SK-N-MC (cell line): ENCODE measurements around the gene TSPEAR.
"Not testable (repeated sequence)": the region's sequence is repeated elsewhere in the genome, so short reads cannot be mapped to it uniquely, and the experiment has no call there.

ENCODE experiments used
- DNase-seq: peaks from one replicate; pipeline ENCODE4 v3.0.0-alpha.2; 2011; ENCODE audit warnings: low read depth, low spot score
- H3K27ac ChIP-seq: fragments of 200-600 bp; sonication (generic); 2 replicates; pipeline ENCODE4 v1.5.1; 2016; ENCODE audit warnings: mixed run types
- H3K36me3 ChIP-seq: fragments of 200-600 bp; sonication (generic); 2 replicates; pipeline ENCODE4 v1.6.1; 2017; ENCODE audit warnings: antibody characterized with exemption, low read length, mixed read lengths; ENCODE audit not compliant: insufficient read depth
- H3K4me3 ChIP-seq: fragments of 200-600 bp; sonication (generic); 2 replicates; pipeline ENCODE4 v1.5.1; 2016
- H3K9ac ChIP-seq: fragments of 200-600 bp; sonication (generic); 2 replicates; pipeline ENCODE4 v1.8.0; 2017; ENCODE audit warnings: mixed run types, mixed read lengths; ENCODE audit not compliant: insufficient read length
- H3K9me3 ChIP-seq: fragments of 200-600 bp; sonication (generic); 2 replicates; pipeline ENCODE4 v1.6.1; 2017; ENCODE audit warnings: low read depth, mild to moderate bottlenecking, antibody characterized with exemption, low read length, moderate library complexity, mixed read lengths
- EZH2 ChIP-seq: fragments of 200-600 bp; sonication (generic); IDR thresholded peaks from one replicate; pipeline ENCODE4 v1.6.1; 2017; ENCODE audit warnings: antibody characterized with exemption
- FOXP2 ChIP-seq: optimal IDR thresholded peaks from 2 replicates; pipeline ENCODE3; 2011; ENCODE audit warnings: mild to moderate bottlenecking, moderate library complexity; ENCODE audit not compliant: insufficient read depth; ENCODE audit errors: extremely low read length, control extremely low read depth
- POLR2AphosphoS5 ChIP-seq: IDR thresholded peaks from 2 replicates; pipeline ENCODE4 v1.6.1; 2012; ENCODE audit warnings: mild to moderate bottlenecking, low read depth, low read length, borderline replicate concordance

TSPEAR gene

DNA sequence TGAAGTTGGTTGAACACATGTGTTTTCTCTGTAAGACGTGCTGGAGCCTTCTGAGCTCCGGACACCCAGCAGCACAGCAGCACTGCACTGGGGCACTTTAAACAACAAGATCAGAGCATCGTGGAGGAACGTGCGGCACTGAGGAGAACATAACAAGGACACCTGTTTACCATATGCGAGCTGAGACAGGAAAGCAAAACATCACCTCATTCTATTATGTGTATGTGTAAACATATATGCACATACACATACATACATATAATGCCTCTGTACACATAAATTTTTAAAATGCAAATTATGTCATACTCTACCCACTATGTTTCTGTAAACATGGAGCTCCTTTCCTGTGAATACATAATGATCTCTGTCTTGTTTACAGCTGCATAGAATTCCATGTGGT is 115.8 kb downstream of the TSPEAR start:
- no peak overlapping the region for H3K9ac ChIP-seq
- H3K9me3 ChIP-seq: no peaks in the 10 kb centered on the region
- no peak overlapping the region for H3K27ac ChIP-seq
- TF ChIP-seq POLR2AphosphoS5 (no peak), FOXP2 (no peak), EZH2 (no peak)
- DNase-seq: no peak
- H3K4me3 ChIP-seq: no peak overlapping the region
- H3K36me3 ChIP-seq: no peaks in the 10 kb centered on the region

DNA sequence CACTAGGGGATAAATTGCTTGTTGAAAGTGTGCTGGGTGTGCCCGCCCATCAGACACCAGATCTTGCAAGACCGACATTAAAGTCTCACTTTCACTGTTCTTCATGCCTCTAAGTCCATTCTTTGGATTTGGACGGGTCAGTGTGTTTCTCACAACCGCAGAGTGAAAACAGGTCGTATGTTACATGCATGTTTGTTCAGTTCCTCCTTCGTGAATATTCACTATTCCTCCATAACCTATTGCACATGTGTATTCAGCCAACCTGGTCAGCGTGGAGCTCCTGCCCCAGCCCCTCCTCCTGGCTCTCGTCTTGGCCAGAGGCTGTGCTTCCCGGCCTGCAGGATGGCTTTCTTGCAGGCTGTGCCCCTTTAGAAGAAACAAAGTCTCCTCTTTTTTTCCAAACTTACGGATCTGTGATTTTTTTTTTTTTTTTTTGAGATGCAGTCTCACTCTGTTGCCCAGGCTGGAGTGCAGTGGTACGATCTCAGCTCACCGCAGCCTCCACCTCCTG is 116.9 kb downstream of the TSPEAR start:
- Histone ChIP-seq H3K9me3 (no peaks in the 10 kb centered on the region), H3K36me3 (no peaks in the 10 kb centered on the region; the same call in 1 of the 2 replicates), H3K27ac (no peak overlapping the region), H3K9ac (no peak overlapping the region), H3K4me3 (no peak overlapping the region)
- no peak for TF ChIP-seq FOXP2
- no peak for TF ChIP-seq EZH2
- TF ChIP-seq POLR2AphosphoS5: no peak
- no peak for DNase-seq

DNA sequence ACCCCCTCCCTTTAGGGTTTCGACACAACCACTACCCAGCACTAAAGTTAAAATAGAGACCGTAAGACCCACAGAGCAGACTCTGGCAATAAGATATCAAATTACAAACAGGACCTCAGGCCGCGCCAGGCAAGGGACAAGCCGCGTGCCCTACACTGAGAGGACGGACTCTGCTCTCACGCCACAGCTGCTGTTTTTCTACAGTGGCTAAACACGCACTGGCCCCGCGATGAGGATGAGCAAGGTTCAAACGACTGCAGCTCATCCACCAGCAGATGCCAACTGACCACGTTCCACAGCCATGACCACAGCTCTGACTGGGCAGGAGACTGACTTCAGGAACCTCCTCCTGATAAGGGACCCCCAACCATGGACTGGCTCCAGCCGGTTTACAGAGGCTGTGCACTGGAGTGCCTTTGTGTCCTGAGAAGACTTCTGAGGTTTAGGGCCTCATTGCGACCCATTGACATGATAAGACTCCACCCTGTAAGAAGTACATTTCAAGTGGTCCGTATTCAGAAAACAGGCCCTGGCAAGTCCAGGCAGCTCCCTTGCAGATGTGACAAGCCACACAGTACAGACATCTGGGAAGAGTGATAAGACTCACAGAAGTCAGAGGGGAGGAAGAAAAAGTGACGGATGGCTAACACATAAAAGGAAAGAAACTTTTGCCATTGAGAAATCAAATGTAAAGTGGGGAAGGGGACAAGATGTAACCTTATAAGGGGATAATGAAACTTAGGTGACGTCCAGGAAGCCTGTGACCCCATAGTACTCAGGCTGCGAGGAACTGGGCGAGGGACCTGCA is 117.6 kb downstream of the TSPEAR start:
- Histone ChIP-seq H3K9ac (no peak overlapping the region), H3K36me3 (no peaks in the 10 kb centered on the region; the same call in 1 of the 2 replicates), H3K4me3 (no peak overlapping the region), H3K9me3 (no peaks in the 10 kb centered on the region), H3K27ac (no peak overlapping the region)
- TF ChIP-seq FOXP2 (no peak), EZH2 (no peak), POLR2AphosphoS5 (no peak)
- DNase-seq: no peak

DNA sequence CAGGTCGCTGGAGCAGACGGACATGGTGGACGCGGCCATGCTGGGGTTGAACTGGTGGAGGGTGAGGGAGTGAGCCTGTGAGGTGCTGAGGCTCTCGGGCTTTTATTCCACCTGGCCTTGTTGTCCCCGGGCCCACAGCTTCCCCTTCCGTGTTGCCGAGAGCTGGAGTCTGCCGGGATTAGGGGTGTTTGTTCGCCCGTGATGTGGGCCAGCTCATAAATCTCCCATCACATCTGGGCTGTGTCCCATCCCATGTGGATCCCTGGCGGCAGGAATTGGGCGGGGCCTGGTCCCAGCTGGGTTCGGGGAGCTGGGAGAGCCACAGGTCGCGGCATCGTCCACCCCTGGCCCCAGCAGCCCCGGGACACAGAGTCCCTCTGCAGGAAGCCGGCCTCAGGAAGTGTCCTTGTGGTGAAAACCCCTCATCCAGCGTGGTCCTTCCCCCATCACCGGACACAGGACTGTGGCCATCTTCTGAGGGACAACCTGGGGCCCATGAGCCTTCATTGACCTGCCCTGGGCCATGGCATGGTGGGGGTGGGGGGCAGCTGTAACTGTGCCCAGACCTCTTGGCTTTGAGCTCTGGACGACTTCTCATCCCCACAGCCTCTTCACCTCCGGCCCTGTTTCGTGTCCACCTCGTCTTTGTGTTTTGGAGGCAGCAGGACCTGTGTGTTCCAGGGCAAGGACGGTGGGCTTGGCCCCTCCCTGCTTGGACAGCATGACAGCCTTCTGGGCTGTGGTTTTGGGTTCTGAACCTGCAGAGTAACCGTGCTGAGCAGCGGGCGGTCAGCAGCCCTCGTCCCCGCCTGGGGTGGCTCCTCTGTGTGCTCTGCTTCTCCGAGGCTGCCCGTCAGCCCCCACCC is 118.7 kb downstream of the TSPEAR start, which contains the start of gene KRTAP10-6:
KRTAP10-6 (minus strand) TSS at position 60 of the 866 bp plus-strand sequence; CDS start at position 39, 21 bp downstream.
- no peak within 1 kb of the TSS for H3K9ac ChIP-seq
- H3K4me3 ChIP-seq: no peak within 1 kb of the TSS
- H3K9me3 ChIP-seq: no peaks in the 10 kb centered on the region
- DNase-seq: no peak
- H3K36me3 ChIP-seq: no peaks in the 10 kb centered on the region; the same call in 1 of the 2 replicates
- no peak within 1 kb of the TSS for H3K27ac ChIP-seq
- TF ChIP-seq POLR2AphosphoS5: no peak
- TF ChIP-seq FOXP2: no peak
- no peak for TF ChIP-seq EZH2

DNA sequence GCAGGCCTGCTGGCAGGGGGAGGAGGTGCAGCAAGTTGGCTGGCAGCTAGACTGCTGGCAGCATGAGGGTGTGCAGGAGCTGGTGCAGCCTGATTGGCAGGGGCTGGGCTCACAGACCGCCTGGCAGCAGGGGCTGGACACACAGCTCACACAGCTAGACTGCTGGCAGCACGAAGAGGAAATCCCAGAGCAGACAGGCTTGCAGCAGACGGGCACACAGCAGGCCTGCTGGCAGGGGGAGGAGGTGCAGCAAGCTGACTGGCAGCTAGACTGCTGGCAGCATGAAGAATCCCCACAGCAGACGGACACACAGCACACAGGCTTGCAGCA is 119.6 kb downstream of the TSPEAR start:
- H3K9ac ChIP-seq, H3K27ac ChIP-seq, H3K9me3 ChIP-seq, DNase-seq, H3K4me3 ChIP-seq, H3K36me3 ChIP-seq: not testable (repeated sequence)

DNA sequence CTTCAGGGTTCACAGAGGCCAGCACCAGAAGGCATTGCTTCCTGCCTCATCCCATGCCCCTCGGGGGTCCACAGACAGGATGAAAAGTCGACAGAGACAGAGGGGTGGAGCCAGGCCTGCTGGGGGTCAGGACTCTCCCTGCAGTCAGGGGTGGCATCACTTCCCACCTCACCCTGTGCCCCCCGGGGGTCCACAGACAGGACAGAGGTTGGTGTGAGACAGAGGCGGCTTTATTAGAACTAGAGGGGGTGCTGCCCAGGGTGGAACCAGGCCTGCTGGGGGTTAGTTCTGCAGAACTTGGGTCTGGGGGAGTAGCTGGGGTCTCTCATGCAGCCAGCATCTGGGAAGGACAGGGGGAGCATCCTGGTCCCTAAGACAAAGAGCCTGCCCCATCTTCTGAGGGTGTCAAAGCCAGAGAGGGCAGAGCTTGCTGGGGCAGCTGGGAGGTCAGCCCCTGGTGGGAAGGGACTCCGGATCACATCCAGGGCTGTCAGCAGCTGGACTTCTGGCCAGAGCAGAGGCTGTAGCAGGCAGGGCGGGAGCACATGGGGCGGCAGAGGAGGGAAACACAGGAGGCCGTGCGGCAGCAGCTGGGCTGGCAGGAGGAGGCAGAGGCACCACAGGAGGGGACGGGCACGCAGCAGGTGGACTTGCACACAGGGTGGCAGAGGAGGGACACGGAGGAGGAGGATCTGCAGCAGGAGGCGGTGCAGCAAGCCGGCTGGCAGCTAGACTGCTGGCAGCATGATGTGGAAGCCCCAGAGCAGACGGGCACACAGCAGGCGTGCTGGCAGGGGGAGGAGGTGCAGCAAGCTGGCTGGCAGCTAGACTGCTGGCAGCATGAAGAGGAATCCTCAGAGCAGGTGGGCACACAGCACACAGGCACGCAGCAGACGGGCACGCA is 120.2 kb downstream of the TSPEAR start:
- not testable (repeated sequence) for H3K9me3 ChIP-seq, H3K36me3 ChIP-seq, H3K4me3 ChIP-seq, H3K27ac ChIP-seq, H3K9ac ChIP-seq, DNase-seq

DNA sequence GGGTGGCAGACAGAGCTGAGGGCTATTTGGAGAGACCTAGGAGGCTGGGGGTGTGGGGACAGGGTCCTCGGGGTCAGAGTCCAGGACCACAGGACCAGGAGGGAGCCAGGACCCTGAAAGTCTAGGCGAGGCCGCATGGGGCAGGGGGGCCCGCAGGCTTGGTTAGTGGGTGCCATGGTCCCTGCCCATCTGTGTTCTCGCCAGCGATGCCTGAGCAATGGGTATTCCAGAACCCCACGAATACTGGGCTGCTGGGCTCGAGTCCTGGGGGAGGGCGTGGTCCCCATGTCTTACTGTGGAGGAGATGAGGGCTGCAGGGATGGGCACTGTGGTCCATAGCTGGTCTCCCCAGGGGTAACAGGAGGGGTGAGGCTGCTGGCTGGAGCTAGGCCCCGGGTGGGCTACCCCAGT is 121.1 kb downstream of the TSPEAR start:
- Histone ChIP-seq H3K4me3 (no peak overlapping the region), H3K27ac (no peak overlapping the region), H3K36me3 (peaks cover 4% of the 10 kb centered on the region; the same call in 1 of the 2 replicates), H3K9me3 (no peaks in the 10 kb centered on the region), H3K9ac (no peak overlapping the region)
- TF ChIP-seq FOXP2 (no peak), EZH2 (no peak), POLR2AphosphoS5 (no peak)
- no peak for DNase-seq
